OCI-LY3 (cell line): ENCODE results near the gene PTPRU.

Experiments
- CTCF ChIP-seq: fragments of 200-600, 300-600 bp; sonication (generic); IDR thresholded peaks from 2 replicates; pipeline ENCODE4 v1.5.1; 2014; ENCODE audit warnings: antibody characterized with exemption, low read length, low read depth
- EZH2phosphoT487 ChIP-seq: fragments of 200-600 bp; shearing (Covaris generic); IDR thresholded peaks from 2 replicates; pipeline ENCODE4 v1.6.1; 2018; ENCODE audit warnings: antibody characterized with exemption, mixed run types, low read depth

GRCh38 chr1:29248409-29248808 lies 12.1 kb downstream of the PTPRU start:
- TF ChIP-seq CTCF = no peak
- TF ChIP-seq EZH2phosphoT487 = no peak
